ENCODE results near the gene IGSF1.

DNA sequence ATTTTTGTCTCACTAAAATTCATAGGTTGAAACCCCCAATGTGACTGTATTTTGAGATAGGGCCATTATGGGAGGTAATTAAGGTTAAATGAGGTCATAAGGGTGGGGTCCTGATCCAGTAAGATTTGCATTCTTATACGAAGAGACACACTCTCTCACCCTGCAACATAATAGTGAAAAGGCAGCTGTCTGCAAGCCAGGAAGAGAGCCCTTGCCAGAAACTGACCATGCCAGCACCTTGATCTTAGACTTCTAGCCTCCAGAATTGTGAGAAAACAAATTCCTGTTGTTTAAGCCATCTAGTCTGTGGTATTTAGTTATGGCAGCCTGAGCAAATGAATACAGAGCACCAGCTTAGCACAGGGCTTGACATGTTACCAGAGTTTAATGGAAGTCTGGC, 17.5 kb upstream of the IGSF1 start:
- TF ChIP-seq, protein P1, sequence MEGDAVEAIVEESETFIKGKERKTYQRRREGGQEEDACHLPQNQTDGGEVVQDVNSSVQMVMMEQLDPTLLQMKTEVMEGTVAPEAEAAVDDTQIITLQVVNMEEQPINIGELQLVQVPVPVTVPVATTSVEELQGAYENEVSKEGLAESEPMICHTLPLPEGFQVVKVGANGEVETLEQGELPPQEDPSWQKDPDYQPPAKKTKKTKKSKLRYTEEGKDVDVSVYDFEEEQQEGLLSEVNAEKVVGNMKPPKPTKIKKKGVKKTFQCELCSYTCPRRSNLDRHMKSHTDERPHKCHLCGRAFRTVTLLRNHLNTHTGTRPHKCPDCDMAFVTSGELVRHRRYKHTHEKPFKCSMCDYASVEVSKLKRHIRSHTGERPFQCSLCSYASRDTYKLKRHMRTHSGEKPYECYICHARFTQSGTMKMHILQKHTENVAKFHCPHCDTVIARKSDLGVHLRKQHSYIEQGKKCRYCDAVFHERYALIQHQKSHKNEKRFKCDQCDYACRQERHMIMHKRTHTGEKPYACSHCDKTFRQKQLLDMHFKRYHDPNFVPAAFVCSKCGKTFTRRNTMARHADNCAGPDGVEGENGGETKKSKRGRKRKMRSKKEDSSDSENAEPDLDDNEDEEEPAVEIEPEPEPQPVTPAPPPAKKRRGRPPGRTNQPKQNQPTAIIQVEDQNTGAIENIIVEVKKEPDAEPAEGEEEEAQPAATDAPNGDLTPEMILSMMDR (IDR thresholded peaks at IDR 0.05; ENCODE audit: low read length) = no peak
- no peak for TF ChIP-seq EZH2 (optimal IDR thresholded peaks at IDR 0.05; ENCODE audit: low read depth, low read length)

Data from MM.1S (cell line).